IMR-90 (cell line): ENCODE data around the gene REXO1.

Source experiments
- BHLHE40 ChIP-seq: fragments of 150-350 bp; IDR thresholded peaks from 2 replicates; pipeline ENCODE4 v1.6.1; 2016; ENCODE audit warnings: mild to moderate bottlenecking, low read depth, low read length
- CHD1 ChIP-seq: IDR thresholded peaks from 2 replicates; pipeline ENCODE4 v1.6.1; 2012; ENCODE audit warnings: low read depth, low read length, improper control_type of control experiment
- CTCF ChIP-seq: conservative IDR thresholded peaks from 2 replicates; pipeline ENCODE4 v1.5.1; 2012; ENCODE audit warnings: mild to moderate bottlenecking, low read depth, low read length, improper control_type of control experiment
- MAFK ChIP-seq: IDR thresholded peaks from 2 replicates; pipeline ENCODE4 v1.6.1; 2012; ENCODE audit warnings: low read depth, low read length, improper control_type of control experiment
- MXI1 ChIP-seq: IDR thresholded peaks from 2 replicates; pipeline ENCODE4 v1.6.1; 2012; ENCODE audit warnings: low read depth, mild to moderate bottlenecking, low read length, moderate library complexity, borderline replicate concordance
- POLR2A ChIP-seq: IDR thresholded peaks from 2 replicates; pipeline ENCODE4 v1.6.1; 2012; ENCODE audit warnings: mild to moderate bottlenecking, low read depth, low read length
- RAD21 ChIP-seq: IDR thresholded peaks from 2 replicates; pipeline ENCODE4 v1.6.1; 2012; ENCODE audit warnings: low read length, improper control_type of control experiment
- RCOR1 ChIP-seq: IDR thresholded peaks from 2 replicates; pipeline ENCODE4 v1.6.1; 2012; ENCODE audit warnings: mild to moderate bottlenecking, low read length, improper control_type of control experiment; ENCODE audit not compliant: insufficient replicate concordance
- RFX5 ChIP-seq: IDR thresholded peaks from 2 replicates; pipeline ENCODE4 v1.8.0; 2012; ENCODE audit warnings: low read depth, mild to moderate bottlenecking, low read length, moderate library complexity

- TF ChIP-seq CTCF (no peak), RCOR1 (no peak), MAFK (no peak), MXI1 (no peak), POLR2A (no peak), RFX5 (no peak), RAD21 (no peak), CHD1 (no peak), BHLHE40 (no peak)
Measured at GRCh38 chr19:1814391-1814790, 33.9 kb downstream of the REXO1 start.
